HS-5 (cell line): ENCODE measurements around the gene SPPL2C.

Experiments
- DNase-seq: peaks from one replicate; pipeline ENCODE4 v3.0.0-alpha.2; 2012; ENCODE audit warnings: low read depth

SPPL2C gene

DNA sequence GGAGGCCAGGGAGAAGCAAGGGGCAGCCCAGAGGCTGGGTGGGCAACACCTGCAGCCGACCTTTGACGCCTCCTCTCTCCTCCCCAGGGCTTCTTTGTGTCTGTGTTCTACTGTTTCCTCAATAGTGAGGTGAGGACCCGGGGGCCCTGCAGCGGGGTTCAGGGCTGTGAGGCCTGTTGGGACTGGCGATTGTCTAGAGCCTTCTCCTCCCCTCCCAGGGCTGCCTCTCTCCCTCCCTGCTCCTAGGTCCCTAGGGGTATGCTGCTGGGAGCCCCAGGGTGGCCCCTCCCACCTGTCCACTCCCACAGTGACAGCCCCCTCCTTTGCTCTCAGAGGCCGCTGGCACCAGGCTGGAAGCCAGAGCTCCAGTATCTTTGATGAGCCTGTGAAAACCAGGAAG is 10.8 kb upstream of the SPPL2C start:
- no peak for DNase-seq

- no peak for DNase-seq
These were observed 9.9 kb upstream of the SPPL2C start for GRCh38 chr17:45834471-45835396.

- DNase-seq = no peak
These were observed 9.2 kb upstream of the SPPL2C start for GRCh38 chr17:45835481-45835880.

- DNase-seq = no peak
These were observed 8.3 kb upstream of the SPPL2C start for GRCh38 chr17:45836047-45837044.

DNA sequence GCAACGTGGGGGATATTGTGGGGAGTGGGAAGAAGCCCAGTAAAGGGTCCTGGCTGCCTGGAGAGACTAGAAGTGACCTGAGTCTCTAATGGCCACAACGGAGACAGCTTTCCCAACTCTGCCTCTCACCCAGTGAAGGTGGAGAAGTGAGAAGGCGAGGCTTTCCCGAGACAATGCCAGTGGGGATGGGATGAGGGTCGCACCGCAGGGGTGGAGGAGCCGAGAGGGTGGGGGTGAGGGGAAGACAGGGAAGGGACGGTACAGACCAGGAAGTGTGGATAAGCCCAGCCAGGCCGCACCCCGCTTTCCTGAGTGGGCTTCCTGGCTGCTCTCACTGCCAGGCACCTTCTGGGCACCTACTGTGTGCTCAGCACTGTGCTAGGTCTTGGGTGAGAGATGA is 7.5 kb upstream of the SPPL2C start:
- DNase-seq = no peak

DNA sequence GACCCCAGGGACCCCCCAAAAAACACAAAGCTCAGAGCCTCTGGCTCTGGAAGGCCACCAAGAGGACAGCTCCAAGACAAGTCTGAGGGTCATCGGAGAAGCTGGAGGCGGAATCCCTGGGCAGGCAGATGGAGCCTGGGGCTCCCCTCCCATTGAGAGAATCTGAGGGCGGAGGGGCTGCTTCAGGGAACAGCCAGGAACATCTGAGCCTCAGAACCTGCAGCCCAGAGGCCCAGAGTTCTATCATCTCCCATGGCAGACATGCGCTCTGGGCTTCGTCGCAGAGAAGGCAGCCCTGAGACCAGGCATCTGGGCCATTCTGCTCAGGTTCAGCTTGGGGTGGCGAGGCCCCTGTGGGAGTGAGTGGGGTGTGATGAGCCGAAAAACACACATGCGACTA is 7.1 kb upstream of the SPPL2C start:
- no peak for DNase-seq

DNA sequence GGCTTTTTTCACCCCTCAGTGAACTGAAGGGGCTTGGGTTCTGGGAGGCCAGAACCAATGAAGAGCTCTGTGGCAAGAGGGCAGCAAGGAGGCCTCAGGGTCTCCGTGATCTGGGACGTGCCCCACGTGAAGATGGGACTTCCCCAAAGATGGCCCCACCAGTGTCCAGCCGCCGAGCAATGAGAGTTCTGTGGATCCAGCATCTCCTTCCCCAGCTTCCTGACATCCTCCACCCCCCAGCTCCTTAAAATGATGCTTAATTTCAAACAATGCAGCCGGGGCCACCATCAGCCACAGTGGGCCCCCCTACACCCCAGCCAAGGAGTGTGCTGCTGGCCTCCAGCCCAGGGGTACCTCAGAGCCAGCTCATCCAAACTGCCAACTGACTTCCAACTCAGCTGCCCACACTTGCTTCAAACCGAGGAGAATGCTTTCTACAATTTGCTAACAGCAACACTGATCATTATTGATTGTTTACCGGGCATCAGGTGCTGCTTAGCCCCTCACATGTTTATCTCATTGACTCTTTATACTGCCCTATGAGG is 5.9 kb upstream of the SPPL2C start:
- DNase-seq = no peak

GRCh38 chr17:45839442-45839841 is 5.2 kb upstream of the SPPL2C start:
- DNase-seq = no peak

DNA sequence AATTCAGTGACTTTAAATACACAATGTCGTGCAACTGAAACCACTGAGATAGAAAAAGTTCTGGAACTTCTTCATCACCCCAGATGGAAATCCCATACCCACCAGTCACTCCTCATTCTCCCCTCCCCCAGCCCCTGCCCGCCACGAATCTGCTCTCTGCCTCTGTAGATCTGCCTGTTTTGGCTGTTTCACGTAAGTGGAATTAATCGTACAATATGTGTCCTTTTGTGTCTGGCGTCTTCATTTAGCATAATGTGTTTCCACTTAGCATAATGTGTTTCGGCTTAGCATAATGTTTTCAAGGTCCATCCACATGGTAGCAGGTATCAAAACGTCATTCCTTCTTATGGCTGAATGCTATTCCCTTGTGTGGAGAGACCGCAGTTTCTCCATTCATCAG is 3.5 kb upstream of the SPPL2C start:
- DNase-seq = no peak

DNA sequence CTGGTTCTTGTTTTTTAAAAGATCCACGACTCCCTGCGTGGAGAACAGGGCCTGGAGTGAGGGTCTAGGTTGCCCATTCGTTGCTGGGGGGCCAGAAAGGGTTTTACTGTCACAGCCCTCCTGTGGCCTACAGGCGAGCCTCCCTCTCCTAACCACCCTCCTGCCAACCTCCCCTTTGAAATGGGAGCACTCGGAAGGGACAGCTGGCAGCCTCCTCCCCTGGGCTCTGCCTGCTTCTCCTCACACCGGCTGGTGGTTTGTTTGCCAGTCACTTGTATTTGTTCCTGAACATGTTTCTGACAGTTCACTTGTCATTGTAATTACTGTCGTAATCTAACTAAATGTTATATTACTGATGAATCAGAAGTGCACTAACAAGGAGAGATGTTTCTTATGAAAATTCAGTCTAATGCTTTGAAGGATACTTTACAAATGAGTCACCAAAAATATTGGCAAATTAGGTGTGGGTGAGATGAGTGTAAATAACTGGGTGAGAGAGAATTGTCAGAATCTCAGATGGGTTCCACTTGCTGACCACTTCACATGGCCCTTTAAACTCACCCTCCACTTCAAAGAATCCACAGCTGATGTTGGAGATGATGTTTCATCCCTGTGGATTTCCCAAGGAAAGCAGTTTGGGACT is 2.7 kb upstream of the SPPL2C start:
- DNase-seq = no peak

DNA sequence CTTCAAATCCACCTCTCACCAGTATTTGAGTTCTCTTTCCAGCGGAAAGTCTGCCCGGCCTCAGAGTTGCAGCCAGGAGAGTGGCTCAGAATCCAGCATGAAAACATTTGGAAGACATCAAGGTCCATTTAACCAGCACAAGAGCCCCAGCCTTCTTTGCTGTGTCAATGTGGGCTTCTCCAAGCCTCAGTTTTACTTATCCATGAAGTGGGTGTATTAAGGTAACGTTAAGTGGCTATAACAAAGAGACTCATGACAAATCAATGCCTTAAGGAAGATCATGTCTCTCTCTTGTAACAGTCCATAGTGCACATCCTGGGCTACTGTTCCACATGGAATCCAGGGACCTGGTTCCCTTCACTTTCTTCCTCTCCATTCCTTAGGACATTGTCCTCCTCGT is 959 bp upstream of the SPPL2C start:
- no peak for DNase-seq

GRCh38 chr17:45845376-45846185 is 900 bp downstream of the SPPL2C start:
- DNase-seq = no peak

DNA sequence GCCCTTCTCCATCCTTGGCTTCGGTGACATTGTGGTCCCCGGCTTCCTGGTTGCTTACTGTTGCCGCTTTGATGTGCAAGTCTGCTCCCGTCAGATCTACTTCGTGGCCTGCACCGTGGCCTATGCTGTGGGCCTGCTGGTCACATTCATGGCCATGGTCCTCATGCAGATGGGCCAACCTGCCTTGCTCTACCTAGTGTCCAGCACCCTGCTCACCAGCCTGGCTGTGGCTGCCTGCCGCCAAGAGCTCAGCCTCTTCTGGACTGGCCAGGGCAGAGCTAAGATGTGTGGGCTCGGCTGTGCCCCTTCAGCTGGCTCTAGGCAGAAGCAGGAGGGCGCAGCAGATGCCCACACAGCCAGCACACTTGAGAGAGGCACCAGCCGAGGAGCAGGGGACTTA is 1.5 kb downstream of the SPPL2C start:
- DNase-seq = no peak

DNA sequence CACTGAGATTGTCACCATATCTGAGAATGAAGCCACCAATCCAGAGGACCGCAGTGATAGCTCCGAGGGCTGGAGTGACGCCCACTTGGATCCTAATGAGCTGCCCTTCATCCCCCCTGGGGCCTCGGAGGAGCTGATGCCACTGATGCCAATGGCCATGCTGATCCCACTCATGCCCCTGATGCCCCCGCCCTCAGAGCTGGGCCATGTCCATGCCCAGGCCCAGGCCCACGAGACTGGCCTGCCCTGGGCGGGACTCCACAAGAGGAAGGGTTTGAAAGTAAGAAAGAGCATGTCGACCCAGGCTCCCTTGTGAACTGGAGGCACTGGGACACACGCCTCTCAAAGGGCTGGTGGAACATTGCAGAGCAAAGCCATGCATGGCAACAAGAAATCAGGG is 2.0 kb downstream of the SPPL2C start:
- DNase-seq = no peak

GRCh38 chr17:45847101-45847500 is 2.4 kb downstream of the SPPL2C start:
- DNase-seq = no peak

DNA sequence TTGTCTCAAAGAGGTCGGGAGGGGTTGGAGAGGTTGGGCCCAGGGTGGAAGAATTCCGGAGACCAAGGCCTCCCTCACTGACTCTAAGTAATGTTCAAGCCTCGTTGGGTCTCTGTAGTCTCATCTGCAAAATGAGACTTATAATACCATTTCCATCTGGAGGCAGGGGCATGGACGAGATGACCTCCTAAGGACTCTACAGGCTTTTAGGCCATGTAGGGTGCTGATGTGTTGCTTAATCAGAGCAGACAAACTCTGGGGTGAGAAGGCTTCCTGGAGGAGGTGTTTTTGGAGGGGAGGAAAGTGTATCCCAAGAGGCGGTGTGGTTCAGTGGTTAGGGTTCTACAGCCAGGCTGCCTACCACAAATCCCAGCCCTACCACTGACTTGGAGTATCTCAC is 3.1 kb downstream of the SPPL2C start:
- no peak for DNase-seq

DNA sequence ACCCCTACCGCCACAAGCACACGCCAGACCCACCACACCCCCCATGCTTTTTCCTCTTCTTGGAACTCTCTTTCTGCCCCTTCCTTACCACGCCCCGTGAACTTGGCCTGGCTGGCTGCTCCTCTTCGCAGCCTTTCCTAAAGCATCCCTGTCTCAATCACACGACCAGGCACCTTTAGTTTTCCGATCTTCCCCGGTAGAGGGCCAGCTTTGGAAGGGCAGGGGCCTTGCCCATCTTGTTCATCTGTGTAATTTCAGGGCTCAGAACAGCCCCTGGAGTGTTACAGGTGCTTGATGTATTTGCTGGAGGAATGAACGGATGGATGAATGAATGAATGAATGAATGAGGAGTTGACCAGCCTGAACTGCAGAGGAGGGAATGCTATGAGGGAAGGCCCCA is 3.7 kb downstream of the SPPL2C start:
- DNase-seq = no peak

GRCh38 chr17:45848868-45849535 is 4.3 kb downstream of the SPPL2C start:
- no peak for DNase-seq

DNA sequence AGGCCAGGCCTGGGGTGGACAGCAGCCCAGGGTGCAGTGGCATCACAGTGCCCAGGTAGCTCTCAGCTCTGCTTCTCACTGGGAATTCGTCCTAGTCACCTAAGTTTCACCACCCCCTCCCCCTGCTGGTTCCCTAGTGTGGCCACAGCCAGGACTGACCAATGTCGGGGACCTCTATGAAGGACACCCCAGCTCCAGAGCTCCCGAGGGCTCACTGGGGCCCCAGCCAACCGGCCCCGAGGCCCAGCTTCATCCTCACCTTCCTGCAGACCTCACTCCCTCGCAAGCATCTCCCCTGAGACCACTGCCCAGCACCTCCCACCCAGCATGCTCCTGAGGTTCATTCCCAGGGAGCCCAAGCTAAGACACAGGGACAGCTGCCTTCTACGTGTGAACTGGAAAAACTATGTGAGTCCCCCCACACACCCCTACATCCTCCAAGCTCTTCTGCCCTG is 4.9 kb downstream of the SPPL2C start:
- no peak for DNase-seq

- DNase-seq = no peak
These were observed 5.3 kb downstream of the SPPL2C start for GRCh38 chr17:45850011-45850410.

GRCh38 chr17:45850468-45850867 is 5.8 kb downstream of the SPPL2C start:
- DNase-seq = no peak
